Ramos (cell line): Measurements from ENCODE around the gene ARHGAP24.

Source experiments
- in situ Hi-C: fragments of 300-500 bp; cut with MboI; formaldehyde crosslinking; loops from one replicate; pipeline ENCODE4 v1.14.3; 2022; ENCODE audit warnings: low sequenced_read_pairs; ENCODE audit not compliant: unreplicated experiment

Gene ARHGAP24

GRCh38 chr4:85761803-85762528, 287.0 kb downstream of the ARHGAP24 start:
- in situ Hi-C loops = loop anchor here (25.0 kb wide), 2 partner anchors 200 to 600 kb away; no protein-coding TSS in a partner anchor

DNA sequence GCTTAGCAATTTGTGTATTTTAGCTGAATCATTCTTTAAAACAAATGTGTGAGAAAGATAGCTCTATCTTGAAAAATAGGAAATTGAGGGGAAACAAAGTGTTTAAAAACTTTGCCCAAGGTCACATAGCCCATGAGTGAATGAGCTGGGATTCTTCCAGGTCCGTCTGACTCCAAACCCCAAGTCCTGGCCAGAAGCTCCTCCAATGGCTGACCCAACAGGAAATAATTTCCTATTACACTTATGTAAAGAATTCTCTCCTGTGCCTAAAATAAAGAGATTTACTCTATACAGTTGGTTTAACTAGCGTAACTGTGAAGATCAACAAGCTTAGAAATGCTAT, 287.6 kb downstream of the ARHGAP24 start:
- in situ Hi-C loops = loop anchor here (25.0 kb wide), 2 partner anchors 200 to 600 kb away; no protein-coding TSS in a partner anchor

DNA sequence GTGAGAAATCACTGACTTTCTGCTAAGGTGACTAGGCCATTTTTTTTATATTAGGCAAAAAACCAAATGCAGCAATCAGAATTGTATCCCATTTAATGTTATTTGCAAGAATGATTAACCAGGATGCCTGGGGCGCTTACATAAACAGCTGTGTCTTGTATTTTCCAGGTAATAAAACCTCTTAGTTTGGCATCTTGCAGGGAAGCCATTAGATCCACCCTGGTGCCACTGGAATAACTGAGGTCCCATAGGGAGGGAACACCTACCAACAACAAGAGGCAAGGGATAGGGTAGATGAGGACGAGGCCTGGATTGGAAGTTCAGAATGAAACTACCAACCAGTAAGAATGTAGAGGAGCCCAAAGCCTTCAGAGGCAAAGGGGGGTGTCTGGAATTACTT, 288.3 kb downstream of the ARHGAP24 start:
- in situ Hi-C loops = loop anchor here (25.0 kb wide), 2 partner anchors 199 to 601 kb away; no protein-coding TSS in a partner anchor

GRCh38 chr4:85767649-85768048, 292.7 kb downstream of the ARHGAP24 start:
- in situ Hi-C loops = loop anchor here (25.0 kb wide), 2 partner anchors 195 to 605 kb away; no protein-coding TSS in a partner anchor

GRCh38 chr4:85769009-85769408, 294.1 kb downstream of the ARHGAP24 start:
- in situ Hi-C loops = loop anchor here (25.0 kb wide), 2 partner anchors 193 to 607 kb away; no protein-coding TSS in a partner anchor

DNA sequence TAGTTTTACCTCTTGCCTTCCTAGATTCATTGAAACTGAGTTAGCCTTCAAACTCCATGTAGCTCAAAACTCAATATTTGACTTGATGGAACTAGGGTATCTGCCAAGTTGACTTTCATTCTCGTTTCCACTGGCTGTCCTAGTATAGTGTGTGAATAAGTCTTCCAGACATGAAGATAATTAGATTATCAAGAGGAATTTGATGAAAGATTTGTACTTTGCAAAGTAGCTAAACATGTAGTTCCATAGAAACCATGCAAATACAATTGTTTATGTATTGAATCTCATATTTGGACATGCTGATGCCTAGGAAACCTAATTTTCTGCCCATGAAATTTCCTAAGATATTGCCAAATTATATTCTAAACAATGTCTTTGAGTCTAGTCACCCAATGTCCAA, 297.5 kb downstream of the ARHGAP24 start:
- in situ Hi-C loops = loop anchor here (25.0 kb wide), 2 partner anchors 190 to 610 kb away; no protein-coding TSS in a partner anchor

GRCh38 chr4:85773372-85773771, 298.4 kb downstream of the ARHGAP24 start:
- in situ Hi-C loops = loop anchor here (25.0 kb wide), 2 partner anchors 189 to 611 kb away; no protein-coding TSS in a partner anchor

DNA sequence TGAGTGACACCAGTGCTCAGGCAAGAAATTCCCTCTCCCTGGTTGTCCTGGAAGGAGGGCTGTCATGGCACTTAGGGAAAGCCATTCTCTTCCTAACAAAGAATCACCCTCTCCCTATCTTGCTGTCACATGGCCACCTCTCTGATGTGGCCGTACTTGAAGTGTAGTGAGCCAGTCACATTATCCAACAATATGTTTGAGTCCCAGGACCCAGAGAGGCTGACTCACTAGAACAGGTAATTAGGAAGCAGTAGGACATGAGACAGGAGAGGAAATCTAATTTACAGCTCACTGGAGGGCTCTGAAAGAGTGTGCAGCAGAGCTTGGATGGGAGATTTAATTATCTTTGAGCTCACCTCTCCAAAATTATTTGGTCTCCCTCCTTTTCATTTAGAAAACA, 299.1 kb downstream of the ARHGAP24 start:
- in situ Hi-C loops = loop anchor here (25.0 kb wide), 2 partner anchors 188 to 612 kb away; no protein-coding TSS in a partner anchor

- in situ Hi-C loops = loop anchor here (25.0 kb wide), 2 partner anchors 188 to 612 kb away; no protein-coding TSS in a partner anchor
Measured at GRCh38 chr4:85774489-85774888, 299.5 kb downstream of the ARHGAP24 start.

- in situ Hi-C loops = no loop called here
Measured at GRCh38 chr4:85776096-85776495, 301.1 kb downstream of the ARHGAP24 start.

- in situ Hi-C loops = no loop called here
Measured at GRCh38 chr4:85776579-85776978, 301.6 kb downstream of the ARHGAP24 start.

DNA sequence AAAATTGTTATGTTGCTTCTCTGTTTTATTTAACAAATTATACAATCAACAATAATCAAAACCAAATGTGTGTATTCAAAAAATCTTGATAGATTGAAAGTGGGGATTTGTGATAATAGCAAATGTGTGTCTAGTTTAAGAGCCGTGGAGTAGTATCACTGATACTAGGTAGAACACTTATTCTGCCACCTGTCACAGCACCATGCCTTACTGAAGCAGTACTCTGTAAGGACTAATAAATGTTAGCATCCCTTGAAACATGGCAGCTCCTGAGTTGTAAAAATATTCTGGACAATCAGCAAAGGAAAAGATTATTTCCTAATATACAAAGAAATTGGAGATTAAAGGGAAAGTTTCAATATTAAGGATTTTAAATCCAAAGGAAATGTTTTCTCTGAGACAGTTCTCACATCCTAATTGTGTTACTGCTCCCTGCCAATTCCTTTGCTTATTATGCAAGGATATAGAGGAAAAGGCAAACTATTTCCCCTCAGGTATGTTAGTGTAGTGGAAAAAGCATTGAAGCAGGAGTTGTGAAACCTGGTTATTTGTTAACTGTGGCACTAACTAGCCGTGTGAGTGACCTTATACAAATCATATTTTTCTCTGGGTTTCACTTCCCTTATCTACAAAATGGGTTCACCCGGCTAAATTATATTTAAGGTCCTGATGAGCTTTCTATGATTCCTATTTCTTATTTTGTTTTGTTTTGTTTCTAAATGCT, 303.1 kb downstream of the ARHGAP24 start:
- in situ Hi-C loops = no loop called here

DNA sequence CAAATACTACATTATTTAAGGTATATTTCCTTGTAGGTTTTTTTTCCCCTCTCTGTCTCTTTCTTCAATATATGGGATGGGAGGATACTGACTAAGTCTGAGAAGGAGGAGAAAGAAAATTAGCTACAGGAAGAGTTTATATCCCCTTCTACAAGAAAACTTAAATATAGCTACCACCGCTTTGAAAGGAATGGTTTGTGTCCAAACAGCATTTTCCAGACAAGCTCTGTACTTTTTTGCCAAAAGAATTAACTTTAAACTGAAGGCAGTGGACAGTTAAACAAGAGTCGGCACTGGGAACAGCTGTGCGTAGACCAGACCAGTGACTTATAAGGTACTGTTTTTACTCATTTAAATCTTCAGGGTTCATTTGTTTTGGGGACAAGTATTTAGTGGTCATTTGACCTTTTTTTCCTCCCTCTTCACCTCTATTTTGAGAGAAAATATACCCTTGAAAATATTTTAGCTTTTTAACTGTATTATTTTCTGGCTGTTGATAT, 303.7 kb downstream of the ARHGAP24 start:
- in situ Hi-C loops = no loop called here

DNA sequence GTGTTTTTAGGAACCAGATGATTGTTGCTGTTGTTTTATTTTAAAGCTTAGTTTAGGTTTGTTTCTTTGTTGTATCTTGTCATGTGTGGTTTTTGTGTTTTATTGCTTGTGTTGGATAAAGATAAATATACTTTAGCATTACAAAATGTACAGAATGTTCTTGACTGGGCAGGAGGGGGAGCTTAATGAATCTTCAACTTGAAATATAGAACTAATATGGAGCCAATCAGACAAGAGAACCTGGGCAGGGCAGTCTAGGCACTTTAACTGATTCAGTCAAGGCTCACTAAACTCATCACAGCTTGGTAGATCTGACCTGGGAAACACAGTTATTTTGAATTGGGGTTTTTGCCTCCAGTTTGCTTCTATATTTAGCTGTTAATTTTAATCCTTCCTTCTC, 304.2 kb downstream of the ARHGAP24 start:
- in situ Hi-C loops = no loop called here

DNA sequence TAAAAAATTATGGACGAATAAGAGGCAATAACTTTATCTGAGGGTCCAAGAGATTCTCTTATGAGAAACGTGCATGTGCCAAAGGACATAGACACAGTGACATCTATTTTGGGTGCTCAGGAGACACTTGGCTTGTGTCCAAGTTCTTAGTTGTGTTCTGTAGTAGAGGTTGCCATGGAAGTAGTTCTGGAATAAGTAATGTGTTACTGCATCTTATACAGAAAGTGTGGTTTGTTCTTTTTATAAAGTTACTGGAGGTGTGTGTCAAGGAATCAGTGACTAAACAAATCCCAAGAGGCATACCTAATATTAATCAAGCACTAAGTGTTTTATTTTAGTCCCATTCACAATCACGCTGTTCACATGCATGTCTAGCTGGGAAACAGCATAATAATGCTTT, 305.7 kb downstream of the ARHGAP24 start:
- in situ Hi-C loops = no loop called here

GRCh38 chr4:85783483-85783882, 308.5 kb downstream of the ARHGAP24 start:
- in situ Hi-C loops = no loop called here

- in situ Hi-C loops = no loop called here
Measured at GRCh38 chr4:85783900-85784299, 308.9 kb downstream of the ARHGAP24 start.

- in situ Hi-C loops = no loop called here
Measured at GRCh38 chr4:85784348-85784747, 309.4 kb downstream of the ARHGAP24 start.

GRCh38 chr4:85784947-85785346, 310.0 kb downstream of the ARHGAP24 start:
- in situ Hi-C loops = no loop called here

DNA sequence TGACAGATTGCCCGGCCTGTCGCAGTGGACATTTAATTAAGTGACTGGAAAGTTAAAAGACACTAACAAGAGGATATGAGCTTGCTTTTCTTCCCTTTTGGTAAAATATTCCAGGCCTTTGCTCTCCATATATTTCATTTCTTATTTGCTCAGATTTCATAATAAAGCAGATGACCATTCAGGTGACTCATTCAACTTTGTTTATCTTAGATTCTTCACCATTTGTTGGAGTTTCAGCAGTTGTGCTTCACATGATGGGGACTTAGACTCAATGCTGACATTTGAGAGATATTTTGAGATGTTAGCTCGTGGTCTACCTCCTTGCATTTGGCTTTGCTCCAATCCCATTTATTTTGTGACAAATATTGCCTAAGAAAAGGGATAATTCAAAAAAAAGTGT, 312.2 kb downstream of the ARHGAP24 start:
- in situ Hi-C loops = no loop called here

GRCh38 chr4:85788604-85789003, 313.7 kb downstream of the ARHGAP24 start:
- in situ Hi-C loops = no loop called here
